ENCODE results near the gene S100A4.

Gene S100A4

GRCh38 chr1:153503766-153504165, 41.8 kb downstream of the S100A4 start:
- no peak for DNase-seq

DNA sequence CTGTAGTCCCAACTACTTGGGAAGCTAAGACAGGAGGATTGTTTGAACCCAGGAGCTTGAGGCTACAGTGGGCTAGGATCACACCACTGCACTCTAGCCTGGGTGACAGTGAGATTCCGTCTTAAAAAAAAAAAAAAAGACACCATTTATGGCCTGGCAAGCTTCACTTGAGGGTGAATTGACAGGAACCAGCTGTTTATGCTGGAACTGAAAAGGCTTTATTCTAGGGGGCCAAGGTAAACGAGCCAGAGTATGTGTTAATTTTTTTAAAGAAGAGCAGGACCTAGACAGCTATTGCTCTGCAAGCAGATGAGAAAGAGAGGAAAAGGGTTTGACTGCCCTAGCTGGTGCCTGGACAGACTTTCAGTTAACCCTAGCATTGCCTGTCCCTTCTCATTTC, 46.9 kb downstream of the S100A4 start:
- no peak for DNase-seq

GRCh38 chr1:153495536-153495935, 50.1 kb downstream of the S100A4 start:
- no peak for DNase-seq

DNA sequence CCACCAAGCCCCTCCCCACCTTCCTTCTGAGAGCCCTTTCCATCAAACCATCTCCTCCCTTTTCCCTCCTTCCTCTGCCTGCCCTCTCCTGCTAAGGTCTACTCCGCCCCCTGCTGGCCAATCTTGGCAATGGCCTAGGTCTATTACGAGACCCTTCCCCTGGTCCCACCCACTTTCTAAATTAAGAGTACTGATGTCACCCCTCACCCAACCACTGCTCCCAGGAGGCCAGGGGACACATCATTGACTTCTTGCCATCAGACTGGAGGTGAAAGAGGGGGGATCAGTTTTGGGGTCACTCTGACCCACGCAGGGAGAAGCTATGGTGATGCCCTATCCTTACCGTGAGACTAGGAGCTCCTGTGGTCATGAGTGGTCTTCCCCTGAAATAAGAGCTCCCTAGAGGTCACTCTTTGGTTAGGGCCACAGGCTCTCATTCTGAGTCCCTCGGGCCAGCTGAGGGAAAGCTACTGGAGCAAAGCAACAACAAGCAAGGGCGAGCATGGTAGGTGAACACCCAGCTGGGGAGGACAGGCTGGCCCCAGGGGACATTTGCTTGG, 50.5 kb downstream of the S100A4 start:
- DNase-seq = peak; percentile 60
